NT2/D1 (cell line): ENCODE results near the gene ATP12A.

Source experiments
- SUZ12 ChIP-seq: IDR thresholded peaks from 2 replicates; pipeline ENCODE4 v1.6.1; 2011; ENCODE audit not compliant: insufficient read length, insufficient read depth; ENCODE audit errors: extremely low read depth
- YY1 ChIP-seq: IDR thresholded peaks from 2 replicates; pipeline ENCODE4 v1.6.1; 2011; ENCODE audit not compliant: insufficient read length, insufficient read depth
- ZNF274 ChIP-seq: IDR thresholded peaks from 2 replicates; pipeline ENCODE4 v1.6.1; 2011; ENCODE audit warnings: mild to moderate bottlenecking, low read depth, low read length

DNA sequence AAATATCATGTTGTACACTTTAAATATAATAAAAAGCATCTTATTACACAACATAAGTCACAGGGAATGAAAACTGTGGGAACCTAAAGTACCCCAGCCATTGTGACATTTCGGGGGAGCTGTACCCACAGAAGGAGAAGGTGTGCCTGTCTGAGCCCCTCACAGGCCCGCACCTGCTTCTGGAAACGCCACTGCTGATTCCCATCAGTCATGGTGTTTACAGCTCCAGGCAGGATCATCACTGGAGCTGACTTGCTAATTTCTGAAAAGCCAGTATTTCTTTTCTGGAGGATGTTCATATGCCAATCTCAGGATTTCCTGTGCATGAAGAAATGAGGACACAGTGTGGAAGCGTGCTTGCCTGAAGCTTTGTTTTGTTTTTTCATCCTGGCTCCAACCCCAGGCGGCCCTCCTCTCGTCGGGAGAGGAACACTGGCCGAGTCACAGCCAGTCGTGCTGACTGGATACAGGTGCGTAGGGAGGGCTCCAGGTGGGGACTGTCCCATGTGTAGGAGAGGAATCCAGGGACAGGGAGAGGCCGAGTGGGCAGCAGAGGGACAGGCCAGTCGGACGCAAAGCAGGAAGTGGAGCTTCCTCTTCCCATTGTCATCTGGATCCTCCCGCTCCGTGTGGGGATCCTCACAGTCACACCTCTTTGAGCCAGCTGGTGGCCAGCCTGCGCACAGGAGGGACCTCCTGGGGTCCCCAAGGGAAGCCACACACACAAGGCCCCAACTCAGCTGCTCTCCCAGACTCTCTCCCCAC is 4.2 kb upstream of the ATP12A start:
- TF ChIP-seq YY1: no peak
- TF ChIP-seq ZNF274: no peak
- TF ChIP-seq SUZ12: no peak
